ENCODE data around the gene DHRS1.

DHRS1 gene

GRCh38 chr14:24250354-24250753, 49.2 kb downstream of the DHRS1 start:
- no peaks in the 10 kb centered on the region for H3K9me3 ChIP-seq (ENCODE audit: insufficient read depth, low read length, severe bottlenecking)
- no peaks in the 10 kb centered on the region for H3K36me3 ChIP-seq (ENCODE audit: insufficient read depth, low read length)
- no peak for DNase-seq
- no peak overlapping the region for H3K4me3 ChIP-seq (ENCODE audit: low read depth in 1 of 2, low read length in 2 of 2)
- H3K27ac ChIP-seq (ENCODE audit: low read length): no peak overlapping the region
- no peak for TF ChIP-seq EZH2 (IDR thresholded peaks at IDR 0.05; ENCODE audit: borderline replicate concordance, low read depth, low read length, severe bottlenecking)
- TF ChIP-seq CTCF (IDR thresholded peaks at IDR 0.05; ENCODE audit: borderline replicate concordance, extremely low read depth, low read length, poor library complexity, severe bottlenecking): no peak
- H3K9ac ChIP-seq (ENCODE audit: low read depth, low read length): no peak overlapping the region
- H3K79me2 ChIP-seq (ENCODE audit: insufficient read depth, low read length): no peaks in the 10 kb centered on the region
- no peaks in the 10 kb centered on the region for H3K4me1 ChIP-seq (ENCODE audit: insufficient read depth, low read length)
- H4K20me1 ChIP-seq (ENCODE audit: insufficient read depth, low read length): no peaks in the 10 kb centered on the region
- no peak overlapping the region for H3K4me2 ChIP-seq (ENCODE audit: insufficient read depth, low read length)
- no peak for ATAC-seq (ENCODE audit: insufficient read depth, low read depth)
- no peak overlapping the region for H2AFZ ChIP-seq (ENCODE audit: low read depth, low read length)
- no peaks in the 10 kb centered on the region for H3K27me3 ChIP-seq (ENCODE audit: insufficient read depth, low read length, poor library complexity)

DNA sequence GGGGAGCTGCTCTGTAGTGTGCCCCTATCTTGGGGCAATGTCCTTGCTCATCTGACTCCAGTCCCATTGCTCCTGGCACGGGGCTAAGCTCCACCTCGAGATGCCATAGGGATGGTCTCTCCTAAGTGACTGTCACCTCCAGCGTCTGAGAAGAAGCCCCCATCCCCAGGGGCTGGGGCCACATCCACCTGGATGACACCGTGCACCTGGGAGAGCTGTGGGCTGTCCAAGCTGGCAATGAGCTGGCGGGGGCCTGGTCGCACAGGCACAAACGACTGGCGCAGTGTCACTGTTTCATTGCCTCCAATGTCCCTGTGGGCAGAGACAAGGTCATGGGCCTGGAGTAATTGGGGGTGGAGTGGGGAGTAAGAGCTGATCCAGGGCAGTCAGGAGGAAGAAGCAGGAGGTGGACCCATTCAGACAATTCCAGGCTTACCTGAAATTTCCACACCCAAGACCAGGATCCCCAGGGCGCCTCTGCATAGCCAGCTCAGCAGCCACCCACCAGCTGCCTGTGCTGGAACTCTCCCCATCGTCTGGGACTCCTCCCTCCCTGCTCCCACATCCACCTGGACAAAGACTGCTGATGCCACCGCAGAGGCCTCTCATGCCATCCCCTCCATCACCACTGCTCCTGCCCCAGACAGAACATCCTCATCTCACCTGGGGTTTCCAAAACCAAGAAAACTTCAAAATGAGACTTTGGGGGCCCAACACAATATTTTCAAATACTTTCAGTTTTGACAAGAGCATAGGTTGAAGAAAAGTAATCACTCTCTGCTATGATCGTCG, 50.2 kb downstream of the DHRS1 start:
- Histone ChIP-seq H4K20me1 (ENCODE audit: insufficient read depth, low read length) (no peaks in the 10 kb centered on the region), H3K9ac (ENCODE audit: low read depth, low read length) (no peak overlapping the region), H3K79me2 (ENCODE audit: insufficient read depth, low read length) (no peaks in the 10 kb centered on the region), H3K27me3 (ENCODE audit: insufficient read depth, low read length, poor library complexity) (no peaks in the 10 kb centered on the region), H3K4me1 (ENCODE audit: insufficient read depth, low read length) (no peaks in the 10 kb centered on the region), H3K36me3 (ENCODE audit: insufficient read depth, low read length) (no peaks in the 10 kb centered on the region), H2AFZ (ENCODE audit: low read depth, low read length) (no peak overlapping the region), H3K4me2 (ENCODE audit: insufficient read depth, low read length) (no peak overlapping the region), H3K9me3 (ENCODE audit: insufficient read depth, low read length, severe bottlenecking) (no peaks in the 10 kb centered on the region), H3K27ac (ENCODE audit: low read length) (no peak overlapping the region), H3K4me3 (ENCODE audit: low read depth in 1 of 2, low read length in 2 of 2) (no peak overlapping the region)
- TF ChIP-seq CTCF (IDR thresholded peaks at IDR 0.05; ENCODE audit: borderline replicate concordance, extremely low read depth, low read length, poor library complexity, severe bottlenecking) (no peak), EZH2 (IDR thresholded peaks at IDR 0.05; ENCODE audit: borderline replicate concordance, low read depth, low read length, severe bottlenecking) (no peak)
- ATAC-seq (ENCODE audit: insufficient read depth, low read depth): no peak
- DNase-seq: no peak

GRCh38 chr14:24247422-24247821, 52.2 kb downstream of the DHRS1 start:
- DNase-seq: no peak
- no peaks in the 10 kb centered on the region for H3K79me2 ChIP-seq (ENCODE audit: insufficient read depth, low read length)
- H3K4me3 ChIP-seq (ENCODE audit: low read depth in 1 of 2, low read length in 2 of 2): no peak overlapping the region
- H3K9ac ChIP-seq (ENCODE audit: low read depth, low read length): no peak overlapping the region
- no peaks in the 10 kb centered on the region for H3K36me3 ChIP-seq (ENCODE audit: insufficient read depth, low read length)
- peaks cover 11% of the 10 kb centered on the region for H3K4me1 ChIP-seq (ENCODE audit: insufficient read depth, low read length)
- no peaks in the 10 kb centered on the region for H3K9me3 ChIP-seq (ENCODE audit: insufficient read depth, low read length, severe bottlenecking)
- no peak overlapping the region for H3K4me2 ChIP-seq (ENCODE audit: insufficient read depth, low read length)
- H3K27me3 ChIP-seq (ENCODE audit: insufficient read depth, low read length, poor library complexity): no peaks in the 10 kb centered on the region
- H3K27ac ChIP-seq (ENCODE audit: low read length): no peak overlapping the region
- TF ChIP-seq CTCF (IDR thresholded peaks at IDR 0.05; ENCODE audit: borderline replicate concordance, extremely low read depth, low read length, poor library complexity, severe bottlenecking): no peak
- no peak for TF ChIP-seq EZH2 (IDR thresholded peaks at IDR 0.05; ENCODE audit: borderline replicate concordance, low read depth, low read length, severe bottlenecking)
- no peaks in the 10 kb centered on the region for H4K20me1 ChIP-seq (ENCODE audit: insufficient read depth, low read length)
- ATAC-seq (ENCODE audit: insufficient read depth, low read depth): no peak
- H2AFZ ChIP-seq (ENCODE audit: low read depth, low read length): no peak overlapping the region
